ENCODE measurements around the gene TPD52L1. TPM values are rescaled to one million over a fixed set of nuclear protein-coding genes. Genes with fewer than 3 reads are reported as not detected.

Gene TPD52L1
- total RNA-seq, 1 donor from 2014 or later: 67.3 TPM

DNA sequence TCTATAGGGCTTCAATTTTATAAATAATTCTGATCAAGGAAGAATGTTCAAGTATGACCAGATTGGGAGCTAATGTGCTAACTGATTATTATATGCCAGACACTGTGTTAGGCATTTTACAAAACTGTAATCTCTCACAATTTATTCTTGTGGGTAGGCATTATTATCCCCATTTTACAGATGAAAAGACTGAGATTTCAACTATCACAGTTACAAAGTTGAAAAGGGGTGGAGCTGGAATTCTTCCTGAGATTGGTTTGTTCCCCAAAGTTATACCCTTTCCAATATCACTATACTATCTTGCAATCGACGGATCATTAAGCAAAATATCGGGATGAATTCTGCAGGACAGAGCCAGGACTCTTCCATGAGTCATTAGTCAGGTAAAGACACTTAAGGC, 57.1 kb downstream of the TPD52L1 start:
- TF ChIP-seq, protein P1, sequence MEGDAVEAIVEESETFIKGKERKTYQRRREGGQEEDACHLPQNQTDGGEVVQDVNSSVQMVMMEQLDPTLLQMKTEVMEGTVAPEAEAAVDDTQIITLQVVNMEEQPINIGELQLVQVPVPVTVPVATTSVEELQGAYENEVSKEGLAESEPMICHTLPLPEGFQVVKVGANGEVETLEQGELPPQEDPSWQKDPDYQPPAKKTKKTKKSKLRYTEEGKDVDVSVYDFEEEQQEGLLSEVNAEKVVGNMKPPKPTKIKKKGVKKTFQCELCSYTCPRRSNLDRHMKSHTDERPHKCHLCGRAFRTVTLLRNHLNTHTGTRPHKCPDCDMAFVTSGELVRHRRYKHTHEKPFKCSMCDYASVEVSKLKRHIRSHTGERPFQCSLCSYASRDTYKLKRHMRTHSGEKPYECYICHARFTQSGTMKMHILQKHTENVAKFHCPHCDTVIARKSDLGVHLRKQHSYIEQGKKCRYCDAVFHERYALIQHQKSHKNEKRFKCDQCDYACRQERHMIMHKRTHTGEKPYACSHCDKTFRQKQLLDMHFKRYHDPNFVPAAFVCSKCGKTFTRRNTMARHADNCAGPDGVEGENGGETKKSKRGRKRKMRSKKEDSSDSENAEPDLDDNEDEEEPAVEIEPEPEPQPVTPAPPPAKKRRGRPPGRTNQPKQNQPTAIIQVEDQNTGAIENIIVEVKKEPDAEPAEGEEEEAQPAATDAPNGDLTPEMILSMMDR (conservative IDR thresholded peaks at IDR 0.05; ENCODE audit: low read depth, low read length): no peak
- DNase-seq (ENCODE audit: low read depth): no peak
- no peak overlapping the region for H3K4me3 ChIP-seq (ENCODE audit: low read depth, low read length)

DNA sequence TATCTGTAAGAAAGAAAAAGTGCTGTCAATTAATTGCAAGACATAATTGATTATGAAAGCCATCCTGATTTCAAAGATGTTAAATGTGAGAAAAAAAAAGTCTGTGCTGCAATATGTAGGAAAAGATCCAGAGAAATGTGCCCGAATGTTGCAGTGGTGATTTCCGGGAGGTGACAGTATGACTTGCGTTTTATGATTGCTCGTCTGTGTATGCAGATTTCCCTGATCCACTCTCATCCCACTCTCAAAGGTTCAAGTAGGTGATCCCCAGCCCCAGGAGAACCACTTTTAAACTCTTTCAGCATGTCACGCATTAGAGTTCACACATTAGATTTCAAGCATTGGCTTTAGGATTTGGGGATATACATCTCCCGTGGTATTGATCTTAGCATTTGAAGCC, 57.8 kb downstream of the TPD52L1 start:
- no peak for DNase-seq (ENCODE audit: low read depth)
- no peak overlapping the region for H3K4me3 ChIP-seq (ENCODE audit: low read depth, low read length)
- TF ChIP-seq, protein P1 (conservative IDR thresholded peaks at IDR 0.05; ENCODE audit: low read depth, low read length): no peak

DNA sequence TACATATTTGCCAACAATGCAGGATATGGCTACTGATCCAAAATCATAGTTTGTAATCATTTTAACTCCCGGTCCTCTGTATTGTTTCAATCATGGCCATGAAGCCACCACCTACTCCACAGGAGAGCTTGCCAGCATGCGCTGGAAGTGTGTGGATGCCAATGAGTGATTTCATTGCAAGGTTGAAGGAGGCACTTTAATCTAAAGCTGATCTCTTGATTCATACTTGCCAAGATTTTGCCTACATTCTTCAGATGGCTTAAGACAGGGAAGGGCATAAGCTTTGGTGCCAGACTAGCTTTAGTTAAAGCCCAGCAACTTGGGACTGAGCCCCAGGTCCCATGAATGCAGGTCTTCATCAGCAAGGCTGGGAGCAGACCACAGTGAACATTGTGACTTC, 58.8 kb downstream of the TPD52L1 start:
- TF ChIP-seq, protein P1 (conservative IDR thresholded peaks at IDR 0.05; ENCODE audit: low read depth, low read length): no peak
- no peak for DNase-seq (ENCODE audit: low read depth)
- no peak overlapping the region for H3K4me3 ChIP-seq (ENCODE audit: low read depth, low read length)

DNA sequence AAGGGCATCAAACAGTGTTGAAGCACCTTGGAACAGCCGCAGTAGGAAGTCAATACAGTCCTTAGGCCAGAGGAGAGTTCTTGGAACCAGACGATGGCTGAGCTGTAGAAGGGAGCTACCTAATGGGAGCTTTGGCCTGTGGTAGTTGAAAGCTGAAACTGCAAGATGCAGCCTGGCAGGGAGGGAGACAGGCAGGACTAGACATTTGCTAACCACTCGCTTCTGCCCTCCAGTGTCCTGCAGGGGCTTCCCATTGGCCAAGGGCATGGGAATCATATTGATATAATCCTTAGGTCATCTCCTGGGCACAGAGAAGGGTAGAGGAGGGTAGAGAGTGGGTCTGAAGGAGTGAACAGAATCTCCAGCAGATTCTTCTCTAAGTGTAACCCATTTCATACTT, 60.4 kb downstream of the TPD52L1 start:
- no peak overlapping the region for H3K4me3 ChIP-seq (ENCODE audit: low read depth, low read length)
- TF ChIP-seq, protein P1 (conservative IDR thresholded peaks at IDR 0.05; ENCODE audit: low read depth, low read length): no peak
- DNase-seq (ENCODE audit: low read depth): no peak

DNA sequence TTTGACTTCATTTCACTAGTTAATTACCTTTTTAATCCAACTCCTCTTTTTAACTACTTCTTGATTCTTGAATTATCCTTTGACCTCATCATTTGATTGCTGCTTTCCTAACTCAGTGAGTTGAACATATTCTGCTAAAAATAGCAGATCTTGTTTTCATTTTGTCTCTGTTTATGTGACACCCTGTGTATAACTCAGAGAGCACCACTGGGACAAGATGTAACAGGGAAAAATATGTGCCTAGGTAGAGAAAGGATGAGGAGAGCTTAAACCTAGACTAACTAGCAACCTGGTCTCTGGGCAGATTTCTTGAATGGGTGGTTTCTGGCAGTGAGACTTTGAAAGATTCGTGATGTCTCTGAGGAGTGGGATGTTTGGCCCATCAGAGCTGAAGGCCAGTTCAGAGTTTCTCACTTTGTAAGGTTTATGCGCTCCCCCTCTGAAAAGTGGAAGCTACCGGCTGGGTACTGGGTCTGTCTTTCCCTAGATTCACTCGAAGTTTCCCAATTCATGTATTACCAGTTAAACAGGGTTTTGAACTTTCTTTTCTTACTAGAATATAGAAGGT, 61.8 kb downstream of the TPD52L1 start:
- TF ChIP-seq, protein P1 (conservative IDR thresholded peaks at IDR 0.05; ENCODE audit: low read depth, low read length): no peak
- no peak for DNase-seq (ENCODE audit: low read depth)
- H3K4me3 ChIP-seq (ENCODE audit: low read depth, low read length): no peak overlapping the region

DNA sequence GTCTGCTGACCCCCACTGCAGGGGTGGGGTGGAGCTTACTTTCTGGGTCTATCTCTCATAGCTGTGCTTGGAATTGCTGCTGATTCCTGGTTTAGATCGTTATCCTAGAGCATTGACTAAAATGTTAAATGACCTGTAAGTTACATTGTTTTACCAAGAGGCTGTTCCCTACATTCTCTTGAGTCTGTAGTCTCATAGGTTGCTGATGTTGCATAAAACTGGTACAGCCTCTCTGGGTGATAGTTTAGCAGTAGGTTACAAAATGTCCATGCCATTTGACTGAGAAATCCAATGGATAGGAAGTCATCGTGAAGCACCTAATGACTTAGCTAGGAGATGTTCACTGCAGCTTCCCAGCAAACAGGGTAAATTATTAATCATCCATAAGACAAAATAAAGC, 62.4 kb downstream of the TPD52L1 start:
- H3K4me3 ChIP-seq (ENCODE audit: low read depth, low read length): no peak overlapping the region
- DNase-seq (ENCODE audit: low read depth): no peak
- TF ChIP-seq, protein P1 (conservative IDR thresholded peaks at IDR 0.05; ENCODE audit: low read depth, low read length): no peak

DNA sequence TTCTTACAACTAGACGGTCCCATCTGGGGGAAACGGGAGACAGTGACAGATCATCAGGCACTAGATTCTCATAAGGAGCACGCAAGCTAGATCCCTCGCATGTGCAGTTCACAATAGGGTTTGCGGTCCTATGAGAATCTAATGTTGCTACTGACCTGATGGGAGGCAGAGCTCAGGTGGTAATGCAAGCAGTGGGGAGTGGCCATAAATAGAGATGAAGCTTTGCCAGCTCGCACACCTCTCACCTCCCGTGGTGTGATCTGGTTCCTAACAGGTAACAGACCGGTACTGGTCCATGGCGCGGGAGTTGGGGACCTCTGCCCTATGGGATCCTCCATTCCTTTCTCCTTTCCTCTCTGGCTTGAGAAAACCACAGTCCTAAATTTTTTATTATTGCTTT, 63.8 kb downstream of the TPD52L1 start:
- DNase-seq (ENCODE audit: low read depth): no peak
- no peak overlapping the region for H3K4me3 ChIP-seq (ENCODE audit: low read depth, low read length)
- TF ChIP-seq, protein P1 (conservative IDR thresholded peaks at IDR 0.05; ENCODE audit: low read depth, low read length): no peak
